Colonic mucosa (tissue), 4 donors: ENCODE results near the gene ZFP82. TPM values are rescaled to one million over a fixed set of nuclear protein-coding genes. Genes with fewer than 3 reads are reported as not detected.
A peak's percentile ranks its signal among the peaks of the same experiment; 100 is the strongest.

Experiments
- DNase-seq: peaks from one replicate; pipeline ENCODE4 v3.0.0-alpha.2; 2020
- H3K27ac ChIP-seq: fragments of 200-600 bp; one replicate; pipeline ENCODE4 v1.8.0; 2021
- H3K27me3 ChIP-seq: fragments of 200-600 bp; one replicate; pipeline ENCODE4 v1.8.0; 2021
- H3K36me3 ChIP-seq: fragments of 200-600 bp; one replicate; pipeline ENCODE4 v1.8.0; 2021
- H3K4me1 ChIP-seq: fragments of 200-600 bp; one replicate; pipeline ENCODE4 v1.8.0; 2021; ENCODE audit warnings: mild to moderate bottlenecking
- H3K4me3 ChIP-seq: fragments of 200-600 bp; one replicate; pipeline ENCODE4 v1.8.0; 2021
- H3K9ac ChIP-seq, 2 donors: one replicate each; pipeline ENCODE4 v1.7.0; 2013; ENCODE audit warnings: control low read depth in 2 of 2, low read depth in 2 of 2, low read length in 2 of 2
- H3K9me3 ChIP-seq: fragments of 200-600 bp; one replicate; pipeline ENCODE4 v1.8.0; 2021
- intact Hi-C: fragments of 100-400 bp; cut with DNase I; formaldehyde crosslinking; loops from one replicate; pipeline ENCODE4 v1.14.1; 2022
- total RNA-seq, 2 donors: library from RNA; stranded (reverse); fragmentation: NEBNext Ultra II Directional in 1 of 2; extraction: Animal tissue kit (Norgen Biotek cat#: 25700) in 1 of 2; gene quantifications; one replicate each; pipeline ENCODE4 v1.2.1, GENCODE V29; 2021
- TF ChIP-seq, protein P1 (sequence below): fragments of 200-600 bp; IDR thresholded peaks from one replicate; pipeline ENCODE4 v1.8.0; 2022; ENCODE audit warnings: antibody characterized with exemption, mild to moderate bottlenecking
- donor health status: healthy.
- donor health status: DM: no; HTN: no; CAD: no.
- donor health status: DM: no; HTN: no; CAD: no.

The ZFP82 gene
- total RNA-seq, 2 donors from 2014 or later, result 1.3 to 2.0 TPM

GRCh38 chr19:36392916-36393673 is 25.3 kb downstream of the ZFP82 start:
- H3K9me3 ChIP-seq, result peaks cover 17% of the 10 kb centered on the region
- no peaks in the 10 kb centered on the region for H3K4me1 ChIP-seq
- no peak overlapping the region for H3K9ac ChIP-seq
- DNase-seq, result no peak
- intact Hi-C loops, result no loop called here
- H3K4me3 ChIP-seq, result no peak overlapping the region
- no peaks in the 10 kb centered on the region for H3K36me3 ChIP-seq
- no peak overlapping the region for H3K27ac ChIP-seq
- TF ChIP-seq, protein P1, sequence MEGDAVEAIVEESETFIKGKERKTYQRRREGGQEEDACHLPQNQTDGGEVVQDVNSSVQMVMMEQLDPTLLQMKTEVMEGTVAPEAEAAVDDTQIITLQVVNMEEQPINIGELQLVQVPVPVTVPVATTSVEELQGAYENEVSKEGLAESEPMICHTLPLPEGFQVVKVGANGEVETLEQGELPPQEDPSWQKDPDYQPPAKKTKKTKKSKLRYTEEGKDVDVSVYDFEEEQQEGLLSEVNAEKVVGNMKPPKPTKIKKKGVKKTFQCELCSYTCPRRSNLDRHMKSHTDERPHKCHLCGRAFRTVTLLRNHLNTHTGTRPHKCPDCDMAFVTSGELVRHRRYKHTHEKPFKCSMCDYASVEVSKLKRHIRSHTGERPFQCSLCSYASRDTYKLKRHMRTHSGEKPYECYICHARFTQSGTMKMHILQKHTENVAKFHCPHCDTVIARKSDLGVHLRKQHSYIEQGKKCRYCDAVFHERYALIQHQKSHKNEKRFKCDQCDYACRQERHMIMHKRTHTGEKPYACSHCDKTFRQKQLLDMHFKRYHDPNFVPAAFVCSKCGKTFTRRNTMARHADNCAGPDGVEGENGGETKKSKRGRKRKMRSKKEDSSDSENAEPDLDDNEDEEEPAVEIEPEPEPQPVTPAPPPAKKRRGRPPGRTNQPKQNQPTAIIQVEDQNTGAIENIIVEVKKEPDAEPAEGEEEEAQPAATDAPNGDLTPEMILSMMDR, result no peak
- no peaks in the 10 kb centered on the region for H3K27me3 ChIP-seq

GRCh38 chr19:36379510-36379819 is 39.0 kb downstream of the ZFP82 start:
- H3K27ac ChIP-seq, result peak overlapping the region; percentile 88
- TF ChIP-seq, protein P1, result no peak
- no peak for DNase-seq
- H3K36me3 ChIP-seq, result no peaks in the 10 kb centered on the region
- H3K4me3 ChIP-seq, result peak overlapping the region; percentile 75
- no peaks in the 10 kb centered on the region for H3K27me3 ChIP-seq
- intact Hi-C loops, result no loop called here
- H3K4me1 ChIP-seq, result peaks cover 5% of the 10 kb centered on the region
- peak overlapping the region in 1 of 2 donors; percentile 42 for H3K9ac ChIP-seq
- H3K9me3 ChIP-seq, result no peaks in the 10 kb centered on the region

DNA sequence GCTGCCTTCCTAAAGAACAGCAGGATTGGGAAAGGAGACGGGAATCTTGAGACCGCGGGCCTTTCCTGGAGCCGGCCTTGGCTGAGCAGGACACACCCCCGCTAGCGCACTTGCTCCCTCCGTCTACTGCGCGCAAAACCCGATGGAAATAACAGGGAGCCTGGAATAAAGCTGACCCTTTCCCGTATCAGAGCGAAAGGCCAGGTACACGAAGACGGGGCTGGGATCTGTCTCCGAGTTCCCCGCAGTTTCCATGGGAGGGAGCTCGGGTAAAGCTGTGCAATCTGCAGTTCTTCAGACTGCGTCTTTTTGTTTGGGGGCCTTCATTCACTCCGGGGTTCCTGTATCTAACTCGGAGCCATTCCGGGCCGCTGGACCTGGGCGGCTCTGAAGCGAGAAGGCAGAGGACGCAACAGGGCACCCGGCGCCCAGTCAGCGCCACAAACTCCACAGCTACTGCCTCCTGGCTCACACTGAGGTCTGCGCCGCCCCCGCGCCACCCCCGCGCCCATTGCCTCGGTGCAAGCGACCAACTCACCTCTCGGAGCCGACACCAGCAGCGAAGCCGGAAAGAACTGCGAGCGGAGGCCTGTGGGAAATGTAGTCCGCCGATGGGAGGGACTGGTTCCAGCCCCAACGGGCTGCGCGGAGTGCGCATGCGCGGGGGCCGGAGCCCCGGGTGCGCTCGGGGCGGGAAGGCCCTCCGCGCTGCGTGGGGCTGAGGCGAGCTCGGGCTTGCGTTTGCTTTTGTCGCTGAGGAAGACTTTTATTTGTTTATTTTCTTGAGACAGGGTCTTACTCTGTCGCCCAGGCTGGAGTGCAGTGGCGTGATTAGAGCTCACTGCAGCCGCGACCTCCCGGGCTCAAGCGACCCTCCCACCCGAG is 39.6 kb downstream of the ZFP82 start, which contains the start of gene ZFP14:
ZFP14 (minus strand) TSS at position 577 of the 885 bp plus-strand sequence. CDS start 11,309 bp downstream, outside the sequence.
- H3K27ac ChIP-seq, result peak within 1 kb of the TSS; percentile 88
- peak within 1 kb of the TSS; percentile 75 to 82 for H3K9ac ChIP-seq
- H3K27me3 ChIP-seq, result no peaks in the 10 kb centered on the region
- H3K4me1 ChIP-seq, result peaks cover 5% of the 10 kb centered on the region
- TF ChIP-seq, protein P1, result no peak
- peak within 1 kb of the TSS; percentile 75 for H3K4me3 ChIP-seq
- peak; percentile 96 for DNase-seq
- no peaks in the 10 kb centered on the region for H3K9me3 ChIP-seq
- intact Hi-C loops, result no loop called here
- H3K36me3 ChIP-seq, result no peaks in the 10 kb centered on the region

- Histone ChIP-seq H3K36me3 (no peaks in the 10 kb centered on the region), H3K9me3 (no peaks in the 10 kb centered on the region), H3K9ac (no peak overlapping the region), H3K27me3 (no peaks in the 10 kb centered on the region), H3K4me3 (no peak overlapping the region), H3K4me1 (peaks cover 5% of the 10 kb centered on the region), H3K27ac (no peak overlapping the region)
- TF ChIP-seq, protein P1, result no peak
- intact Hi-C loops, result no loop called here
- DNase-seq, result no peak
Observed at GRCh38 chr19:36377541-36378178, 40.8 kb downstream of the ZFP82 start.

DNA sequence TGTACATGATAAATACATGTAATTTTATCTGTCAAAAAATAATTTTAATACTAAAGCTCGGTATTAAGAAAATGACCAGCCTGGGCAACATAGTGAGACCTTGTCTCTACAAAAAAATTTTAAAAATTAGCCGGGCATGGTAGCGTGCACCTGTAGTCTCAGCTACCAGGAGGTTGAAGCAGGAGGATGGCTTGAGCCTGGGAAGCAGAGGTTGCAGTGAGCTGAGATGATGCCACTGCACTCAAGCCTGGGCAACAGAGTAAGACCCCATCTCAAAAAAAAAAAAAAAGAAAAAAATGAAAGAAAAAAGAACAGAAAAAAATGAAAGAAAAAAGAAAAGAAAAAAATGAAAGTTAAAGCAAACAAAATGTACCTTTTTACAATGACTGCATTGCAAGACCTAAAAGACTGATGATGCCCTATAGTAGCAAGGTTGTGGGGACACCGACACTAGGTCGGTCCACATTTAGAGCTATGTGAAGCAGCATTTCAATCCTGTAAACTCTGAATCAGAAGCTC is 44.7 kb downstream of the ZFP82 start:
- DNase-seq, result no peak
- H3K9ac ChIP-seq, result no peak overlapping the region
- no peaks in the 10 kb centered on the region for H3K27me3 ChIP-seq
- intact Hi-C loops, result no loop called here
- no peaks in the 10 kb centered on the region for H3K9me3 ChIP-seq
- no peak overlapping the region for H3K27ac ChIP-seq
- TF ChIP-seq, protein P1, result no peak
- H3K4me1 ChIP-seq, result peaks cover 5% of the 10 kb centered on the region
- no peaks in the 10 kb centered on the region for H3K36me3 ChIP-seq
- H3K4me3 ChIP-seq, result no peak overlapping the region
